GM18517 (cell line): ENCODE results near the gene CYTH3.
"Not testable (repeated sequence)": the region's sequence is repeated elsewhere in the genome, so short reads cannot be mapped to it uniquely, and the experiment has no call there.

ENCODE experiments used
- ATAC-seq: cut with Tn5 transposase; IDR thresholded peaks from one replicate; pipeline ENCODE4 v1.9.1; 2021; ENCODE audit warnings: mild to moderate bottlenecking, moderate library complexity; ENCODE audit not compliant: unreplicated experiment

Gene CYTH3

GRCh38 chr7:6200971-6201370 is 71.5 kb downstream of the CYTH3 start:
- no peak for ATAC-seq

GRCh38 chr7:6198689-6199595 is 73.5 kb downstream of the CYTH3 start:
- ATAC-seq: no peak

DNA sequence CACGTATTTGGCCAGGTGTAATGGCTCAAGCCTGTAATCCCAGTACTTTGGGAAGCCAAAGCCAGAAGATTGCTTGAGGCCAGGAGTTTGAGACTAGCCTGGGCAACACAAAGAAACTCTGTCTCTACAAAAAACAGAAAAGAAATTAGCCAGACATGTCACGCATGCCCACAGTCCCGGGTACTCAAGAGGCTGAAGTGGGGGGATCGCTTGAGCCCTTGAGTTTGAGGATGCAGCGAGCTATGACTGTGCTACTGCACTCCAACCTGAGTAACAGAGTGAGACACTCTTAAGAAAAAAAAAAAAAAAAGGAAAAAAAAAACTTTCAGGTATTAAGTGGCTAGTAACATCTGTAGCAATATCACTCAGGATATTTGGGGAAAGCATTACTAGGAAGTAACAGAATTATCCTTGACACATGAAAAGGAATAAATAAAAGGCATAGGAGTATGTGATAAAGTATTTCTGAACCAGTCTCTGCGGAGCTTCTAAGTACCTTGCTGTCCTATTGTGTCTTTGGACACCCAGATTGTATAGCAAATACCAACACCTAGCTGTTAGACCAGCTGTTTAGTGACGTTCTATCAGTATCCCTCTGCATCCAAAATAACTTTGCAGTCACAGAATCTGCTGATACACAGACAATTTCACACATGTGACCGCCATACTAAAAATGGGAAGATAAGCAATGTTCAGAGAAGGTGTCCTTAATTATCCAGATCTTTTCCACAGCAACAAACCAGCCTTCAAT is 74.4 kb downstream of the CYTH3 start:
- ATAC-seq: no peak

- no peak for ATAC-seq
These were observed 78.7 kb downstream of the CYTH3 start for GRCh38 chr7:6193709-6194108.

DNA sequence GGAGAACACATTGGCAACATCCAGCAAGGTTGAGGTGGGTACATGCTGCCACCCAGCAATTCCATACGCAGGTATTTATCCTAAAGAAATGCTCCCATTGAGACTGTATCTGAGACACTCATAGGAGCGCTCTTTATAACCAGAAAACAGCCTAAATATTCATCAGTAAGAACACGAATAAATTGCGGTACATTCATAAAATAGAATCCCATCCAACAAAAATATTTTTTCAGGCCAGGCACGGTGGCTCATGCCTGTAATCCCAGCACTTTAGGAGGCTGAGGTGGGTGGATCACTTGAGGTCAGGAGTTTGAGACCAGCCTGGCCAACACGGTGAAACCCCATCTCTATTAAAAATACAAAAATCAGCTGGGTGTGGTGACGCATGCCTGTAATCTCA is 81.9 kb downstream of the CYTH3 start:
- ATAC-seq: not testable (repeated sequence)

DNA sequence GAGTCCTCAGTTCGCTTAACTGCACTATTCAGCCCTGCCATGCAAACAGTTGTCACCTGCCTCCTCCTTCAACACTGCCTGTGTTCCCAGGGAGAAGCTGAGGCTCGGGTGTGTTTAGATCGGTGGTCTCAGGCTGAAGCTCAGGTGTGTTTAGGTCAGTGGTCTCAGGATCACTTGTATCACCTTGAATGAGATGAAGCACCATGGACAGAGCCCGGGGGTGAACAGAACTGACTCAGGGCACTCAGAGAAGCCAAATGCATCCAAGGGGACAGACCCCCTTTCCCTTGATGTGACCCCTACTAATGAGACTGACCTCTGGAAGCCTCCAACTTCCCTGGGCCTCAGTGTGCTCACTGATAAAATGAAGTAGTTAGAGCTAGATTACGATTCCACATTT is 84.0 kb downstream of the CYTH3 start:
- no peak for ATAC-seq

DNA sequence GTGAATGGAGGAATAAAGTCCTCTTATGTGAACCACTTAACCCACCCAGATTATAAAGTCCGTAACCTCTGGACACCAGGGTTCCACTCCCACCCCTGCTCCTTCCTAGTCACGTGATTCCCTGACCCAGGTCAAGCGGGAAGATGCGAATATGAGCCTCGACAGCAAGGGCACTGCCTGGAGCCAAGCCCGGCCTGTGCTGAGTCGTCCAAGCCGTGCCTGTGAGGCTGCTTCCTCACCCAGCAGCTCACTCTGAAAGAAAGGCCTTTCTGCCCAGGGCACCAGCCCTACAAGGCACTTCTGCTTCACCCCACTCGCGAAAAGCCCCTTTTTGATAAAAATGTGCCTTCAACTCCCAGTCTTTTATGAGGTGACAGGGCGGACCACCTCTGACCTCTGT is 85.8 kb downstream of the CYTH3 start:
- ATAC-seq: no peak

DNA sequence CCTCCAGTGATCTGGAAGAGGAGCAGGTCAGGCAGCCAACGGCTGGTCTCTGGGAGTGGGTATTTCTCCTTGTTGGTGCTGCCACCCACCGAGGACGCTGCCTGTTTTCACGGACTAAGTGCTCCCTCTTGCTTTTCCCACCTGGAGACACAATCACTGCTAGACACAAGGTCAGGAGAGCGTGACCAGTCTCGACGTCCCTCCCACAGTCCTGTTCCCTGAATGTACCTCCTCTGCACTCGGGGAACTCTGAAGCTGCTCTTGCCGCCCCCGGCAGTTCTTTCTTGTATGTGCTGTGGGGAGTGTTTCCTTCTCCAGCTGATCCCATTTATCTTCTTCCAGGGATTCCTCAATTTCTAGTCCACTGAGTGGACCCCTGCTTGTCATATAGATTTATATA is 89.4 kb downstream of the CYTH3 start:
- no peak for ATAC-seq

GRCh38 chr7:6181136-6181535 is 91.3 kb downstream of the CYTH3 start:
- no peak for ATAC-seq

DNA sequence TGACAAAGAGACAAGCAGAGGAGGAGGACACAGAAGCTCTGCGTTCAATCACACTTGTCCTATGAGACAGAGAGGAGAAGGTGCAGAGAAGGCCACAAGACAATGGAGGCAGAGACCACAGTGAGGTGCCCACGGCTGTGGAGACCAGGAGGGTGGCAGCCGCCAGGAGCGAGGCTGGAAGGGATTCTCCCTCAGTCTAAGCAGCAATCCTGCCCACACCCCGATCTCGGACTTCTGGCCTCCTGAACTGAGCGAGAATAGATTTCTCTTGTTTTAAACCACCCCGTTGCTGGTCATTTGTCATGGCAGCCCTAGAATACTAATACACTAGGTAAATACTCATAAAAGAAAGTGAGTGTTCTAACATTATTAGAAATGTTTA is 92.1 kb downstream of the CYTH3 start:
- no peak for ATAC-seq

GRCh38 chr7:6179620-6180343 is 92.6 kb downstream of the CYTH3 start:
- ATAC-seq: no peak

- ATAC-seq: no peak
These were observed 94.0 kb downstream of the CYTH3 start for GRCh38 chr7:6178298-6179029.

DNA sequence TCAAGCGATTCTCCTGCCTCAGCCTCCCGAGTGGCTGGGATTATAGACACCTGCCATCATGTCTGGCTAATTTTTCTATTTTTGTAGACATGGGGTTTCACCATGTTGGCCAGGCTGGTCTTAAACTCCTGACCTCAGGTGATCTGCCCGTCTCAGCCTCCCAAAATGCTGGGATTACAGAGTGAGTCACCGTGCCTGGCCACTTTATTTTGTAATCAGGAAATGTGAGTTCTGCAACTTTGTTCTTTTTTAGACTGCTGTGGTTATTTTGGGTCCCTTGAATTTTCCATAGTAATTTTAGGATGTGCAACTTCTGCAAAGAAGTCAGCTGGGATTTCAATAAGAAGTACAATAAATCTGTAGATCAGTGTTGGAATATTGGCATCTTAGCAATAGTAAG is 96.8 kb downstream of the CYTH3 start:
- ATAC-seq: no peak

- no peak for ATAC-seq
These were observed 99.5 kb downstream of the CYTH3 start for GRCh38 chr7:6172910-6173295.

DNA sequence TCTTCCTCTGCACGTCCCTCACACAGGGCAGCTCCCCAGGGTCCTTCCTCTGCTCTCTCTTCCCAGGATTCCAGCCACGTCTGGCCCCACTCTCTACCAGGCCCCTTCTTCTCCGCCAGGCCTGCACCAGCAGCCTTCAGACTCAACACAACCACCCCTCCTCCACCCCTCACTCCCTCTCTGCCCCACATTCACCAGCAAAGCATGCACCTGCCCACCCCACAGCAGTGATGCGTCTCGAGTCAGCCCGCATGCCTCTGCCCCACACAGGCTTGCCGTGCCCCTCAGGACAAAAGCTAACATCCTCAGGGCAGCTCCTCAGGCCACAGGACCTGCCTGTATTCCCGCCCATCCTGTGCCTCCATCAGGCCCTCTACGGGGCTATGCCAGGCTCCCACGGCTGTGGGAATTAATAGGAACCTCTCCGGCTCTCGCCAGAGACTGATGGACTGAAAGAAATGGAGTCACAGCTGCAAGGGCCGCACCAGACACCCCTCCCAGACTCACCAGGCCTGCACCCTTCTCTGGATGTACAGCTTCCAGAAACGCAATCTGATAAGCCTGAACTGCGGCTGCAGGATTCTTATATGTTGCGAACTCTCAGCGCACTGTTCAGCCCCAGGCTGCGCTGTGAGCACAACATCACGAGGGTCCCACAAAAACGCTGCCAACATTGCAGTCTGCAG is 100.1 kb downstream of the CYTH3 start:
- ATAC-seq: no peak

DNA sequence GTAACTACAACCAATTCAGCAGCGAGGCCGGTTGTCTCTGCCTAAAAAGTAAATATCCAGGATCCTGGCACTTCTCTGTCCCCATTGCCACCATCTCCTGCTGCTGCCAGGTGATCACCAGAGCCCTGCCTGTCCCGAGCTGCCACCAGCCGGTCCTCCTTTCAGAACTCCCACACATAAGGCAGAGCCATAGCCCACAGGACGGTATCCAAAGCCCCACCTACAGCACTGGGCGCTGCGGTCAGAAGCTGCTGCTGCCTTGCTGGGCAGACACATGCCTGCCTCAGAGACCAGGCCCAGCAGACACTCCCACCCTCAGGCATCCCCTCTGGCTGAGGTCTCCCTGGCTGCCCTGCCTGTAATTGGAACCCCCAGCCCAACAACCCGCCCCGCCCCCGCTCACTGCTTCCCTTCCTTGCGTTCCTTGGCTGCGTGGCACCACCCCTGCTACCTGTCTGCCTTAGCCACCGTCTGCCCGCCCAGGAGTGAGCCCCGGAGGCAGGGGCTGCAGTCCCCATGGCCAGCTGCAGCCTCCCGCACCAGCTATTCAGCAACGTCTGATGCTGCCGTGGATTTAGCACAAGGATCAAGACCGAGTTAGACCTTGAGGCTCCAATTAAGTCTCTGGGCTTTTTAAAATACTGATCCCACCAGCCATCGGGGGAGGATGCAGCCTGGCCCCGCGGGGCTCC is 100.7 kb downstream of the CYTH3 start:
- no peak for ATAC-seq

GRCh38 chr7:6170571-6171531 is 101.6 kb downstream of the CYTH3 start:
- ATAC-seq: no peak

DNA sequence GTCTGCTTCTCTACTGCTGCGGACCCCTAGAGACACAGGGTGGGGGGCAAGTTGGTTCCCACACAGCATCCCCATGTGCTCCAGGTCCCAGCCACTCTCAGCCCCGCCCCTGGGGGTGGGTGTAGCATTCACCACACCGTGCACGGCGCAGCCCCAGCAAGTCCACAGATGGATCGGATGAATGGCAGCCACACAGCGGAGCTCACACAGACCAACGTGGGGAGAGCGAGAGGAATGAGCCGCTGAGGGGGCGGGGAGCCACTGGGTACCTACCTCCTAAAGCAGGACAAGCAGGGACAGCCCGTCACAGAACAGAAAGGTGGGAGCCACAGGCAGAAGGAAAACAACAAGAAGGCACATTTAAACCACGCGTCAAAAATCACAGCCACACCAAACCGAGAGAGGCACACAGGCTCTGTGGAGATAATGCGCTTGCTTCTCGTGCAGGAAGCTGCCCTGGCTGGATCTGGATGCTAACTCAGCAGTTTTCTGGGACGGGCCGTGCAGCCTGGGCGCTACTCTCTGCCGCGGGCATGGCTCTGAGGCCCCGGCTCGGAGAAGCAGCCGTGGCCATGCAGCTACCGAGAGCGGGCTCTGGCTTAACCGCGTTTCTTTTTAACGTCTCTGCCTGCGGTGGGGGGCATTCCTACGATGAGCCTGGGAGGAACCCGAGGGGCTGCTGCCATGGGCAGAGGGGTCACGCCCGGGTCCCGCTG is 102.5 kb downstream of the CYTH3 start:
- ATAC-seq: no peak
